Tibial artery (tissue), 4 donors: ENCODE measurements around the gene INHBA.

Source experiments
- DNase-seq, 2 donors: peaks; one replicate each; pipeline ENCODE4 v3.0.0-alpha.2; 2019
- H3K27ac ChIP-seq, 2 donors: fragments of 200-600 bp; sonication (generic) in 1 of 2; 1 replicate in 1 of 2; 2 replicates in 1 of 2; pipeline ENCODE4 v1.5.1; 2018 to 2019; ENCODE audit warnings: mild to moderate bottlenecking in 1 of 2
- H3K27me3 ChIP-seq, 2 donors: fragments of 200-600 bp; sonication (generic) in 1 of 2; one replicate each; pipeline versions ENCODE4 v1.5.1 to v1.6.0; 2016 to 2019
- H3K36me3 ChIP-seq, 3 donors: fragments of 200-600 bp; sonication (generic) in 2 of 3; one replicate each; pipeline ENCODE4 v1.5.1; 2016 to 2019; ENCODE audit warnings: mild to moderate bottlenecking in 2 of 3
- H3K4me1 ChIP-seq, 4 donors: fragments of 200-600 bp; sonication (generic) in 2 of 4; 1 replicate in 3 of 4; 2 replicates in 1 of 4; pipeline ENCODE4 v1.5.1; 2016 to 2019
- H3K4me3 ChIP-seq, 2 donors: fragments of 200-600 bp; sonication (generic) in 1 of 2; 1 replicate in 1 of 2; 2 replicates in 1 of 2; pipeline ENCODE4 v1.5.1; 2018 to 2019; ENCODE audit warnings: mild to moderate bottlenecking in 2 of 2
- H3K9me3 ChIP-seq, 3 donors: fragments of 200-600 bp; sonication (generic) in 1 of 3; one replicate each; pipeline ENCODE4 v1.5.1; 2016 to 2019
- CTCF ChIP-seq, 2 experiments: fragments of 200-600 bp in 1 of 2; fragments of 450-650 bp in 1 of 2; IDR thresholded peaks; one replicate each; pipeline ENCODE4 v1.5.1; 2017 to 2019; ENCODE audit warnings: antibody characterized with exemption in 2 of 2, mild to moderate bottlenecking in 1 of 2, moderate library complexity in 1 of 2
- intact Hi-C: fragments of 100-400 bp; cut with DNase I; formaldehyde crosslinking; loops from one replicate; pipeline ENCODE4 v1.15.0; 2023; ENCODE audit warnings: low total_unique reads

The INHBA gene

GRCh38 chr7:41744161-41744560 lies 41.3 kb upstream of the INHBA start:
- intact Hi-C loops = no loop called here
- Histone ChIP-seq H3K4me3 (no peak overlapping the region), H3K36me3 (no peaks in the 10 kb centered on the region), H3K27ac (no peak overlapping the region), H3K27me3 (no peaks in the 10 kb centered on the region), H3K9me3 (peaks cover 0 to 11% (median 0%) of the 10 kb centered on the region in 3 donors), H3K4me1 (no peaks in the 10 kb centered on the region)
- DNase-seq = no peak
- no peak for TF ChIP-seq CTCF (IDR thresholded peaks at IDR 0.05)

- DNase-seq = no peak
- no peak overlapping the region for H3K4me3 ChIP-seq
- peaks cover 0 to 11% (median 0%) of the 10 kb centered on the region in 3 donors for H3K9me3 ChIP-seq
- no peaks in the 10 kb centered on the region for H3K27me3 ChIP-seq
- intact Hi-C loops = no loop called here
- no peak for TF ChIP-seq CTCF (IDR thresholded peaks at IDR 0.05)
- no peaks in the 10 kb centered on the region for H3K36me3 ChIP-seq
- H3K4me1 ChIP-seq = no peaks in the 10 kb centered on the region
- H3K27ac ChIP-seq = no peak overlapping the region
Observed at GRCh38 chr7:41742401-41743020, 39.6 kb upstream of the INHBA start.

- Histone ChIP-seq H3K4me3 (no peak overlapping the region), H3K4me1 (no peaks in the 10 kb centered on the region), H3K36me3 (no peaks in the 10 kb centered on the region), H3K9me3 (peaks cover 0 to 11% (median 0%) of the 10 kb centered on the region in 3 donors), H3K27ac (no peak overlapping the region), H3K27me3 (no peaks in the 10 kb centered on the region)
- intact Hi-C loops = no loop called here
- TF ChIP-seq CTCF (IDR thresholded peaks at IDR 0.05) = no peak
- no peak for DNase-seq
Observed at GRCh38 chr7:41738806-41739205, 35.9 kb upstream of the INHBA start.

- Histone ChIP-seq H3K9me3 (peaks cover 0 to 11% (median 0%) of the 10 kb centered on the region in 3 donors), H3K27ac (no peak overlapping the region), H3K4me1 (no peaks in the 10 kb centered on the region), H3K4me3 (no peak overlapping the region), H3K27me3 (no peaks in the 10 kb centered on the region), H3K36me3 (no peaks in the 10 kb centered on the region)
- TF ChIP-seq CTCF (IDR thresholded peaks at IDR 0.05) = no peak
- intact Hi-C loops = no loop called here
- DNase-seq = no peak
Observed at GRCh38 chr7:41738336-41738735, 35.4 kb upstream of the INHBA start.

GRCh38 chr7:41735206-41735605 lies 32.3 kb upstream of the INHBA start:
- no peaks in the 10 kb centered on the region for H3K27me3 ChIP-seq
- H3K27ac ChIP-seq = no peak overlapping the region
- no peak for DNase-seq
- peaks cover 0 to 5% (median 0%) of the 10 kb centered on the region in 4 donors for H3K4me1 ChIP-seq
- intact Hi-C loops = no loop called here
- no peaks in the 10 kb centered on the region for H3K9me3 ChIP-seq
- TF ChIP-seq CTCF (IDR thresholded peaks at IDR 0.05) = no peak
- no peaks in the 10 kb centered on the region for H3K36me3 ChIP-seq
- no peak overlapping the region for H3K4me3 ChIP-seq
